Caco-2 (cell line): ENCODE measurements around the gene FNIP1. TPM values are rescaled to one million over a fixed set of nuclear protein-coding genes. Genes with fewer than 3 reads are reported as not detected.
"Not testable (repeated sequence)": the region's sequence is repeated elsewhere in the genome, so short reads cannot be mapped to it uniquely, and the experiment has no call there.

Experiments used
- BruUV-seq: library from RNA; stranded (reverse); fragments of 400-500 nt; replicated peaks from 2 replicates; lab custom pipeline; 2021; lab: Mats Ljungman, UMichigan
- CTCF ChIA-PET: fragments of 300-600 bp; sonication (Branson Sonifier 250); formaldehyde crosslinking; loops from one replicate; lab custom pipeline; 2022; ENCODE audit warnings: antibody characterized with exemption; lab: Charles Lee
- POLR2A ChIA-PET: fragments of 300-600 bp; sonication (Branson Sonifier 250); formaldehyde crosslinking; loops from one replicate; lab custom pipeline; 2022; ENCODE audit warnings: antibody characterized with exemption; lab: Charles Lee
- DNase-seq, 2 experiments: peaks; one replicate each; pipeline versions ENCODE4 v3.0.0 to v3.0.0-alpha.2; 2020 to 2022
- H3K27me3 ChIP-seq: replicated peaks from 2 replicates; pipeline ENCODE4 v1.6.0; 2011; ENCODE audit warnings: low read length; ENCODE audit not compliant: control insufficient read depth, insufficient read depth
- H3K36me3 ChIP-seq: 2 replicates; pipeline ENCODE4 v1.5.1; 2011; ENCODE audit warnings: low read length; ENCODE audit not compliant: control insufficient read depth, insufficient read depth
- H3K4me1 ChIP-seq: fragments of 250-450 bp; sonication (Bioruptor Pico); 2 replicates; pipeline ENCODE4 v1.5.1; 2020; ENCODE audit warnings: mild to moderate bottlenecking
- H3K4me3 ChIP-seq: 2 replicates; pipeline ENCODE4 v1.5.1; 2011; ENCODE audit warnings: low read depth, mild to moderate bottlenecking, control low read depth, low read length
- H3K9me3 ChIP-seq: fragments of 250-450 bp; sonication (Bioruptor Pico); 2 replicates; pipeline ENCODE4 v1.5.1; 2020; ENCODE audit warnings: mild to moderate bottlenecking, moderate library complexity
- H3K27ac Mint-ChIP-seq: one replicate; pipeline ENCODE4 v1.8.0; 2022; ENCODE audit warnings: mixed read lengths; ENCODE audit not compliant: unreplicated experiment
- H3K27me3 Mint-ChIP-seq: one replicate; pipeline ENCODE4 v1.8.0; 2022; ENCODE audit warnings: mixed read lengths; ENCODE audit not compliant: insufficient read depth, unreplicated experiment
- H3K36me3 Mint-ChIP-seq: one replicate; pipeline ENCODE4 v1.8.0; 2022; ENCODE audit warnings: mild to moderate bottlenecking, mixed read lengths; ENCODE audit not compliant: insufficient read depth, unreplicated experiment
- H3K4me1 Mint-ChIP-seq: one replicate; pipeline ENCODE4 v1.8.0; 2022; ENCODE audit warnings: low read depth, mixed read lengths; ENCODE audit not compliant: unreplicated experiment
- H3K4me3 Mint-ChIP-seq: one replicate; pipeline ENCODE4 v1.8.0; 2022; ENCODE audit warnings: mild to moderate bottlenecking, moderate library complexity, mixed read lengths; ENCODE audit not compliant: unreplicated experiment
- H3K9me3 Mint-ChIP-seq: one replicate; pipeline ENCODE4 v1.8.0; 2022; ENCODE audit warnings: mixed read lengths; ENCODE audit not compliant: unreplicated experiment
- intact Hi-C: fragments of 100-400 bp; cut with micrococcal nuclease; formaldehyde crosslinking; loops from one replicate; pipeline ENCODE4 v1.10.0; 2022; ENCODE audit not compliant: unreplicated experiment
- total RNA-seq: library from RNA; stranded (reverse); gene quantifications from 2 replicates; pipeline ENCODE4 v1.2.3, GENCODE V29; 2022
- TF ChIP-seq, protein P1 (sequence below), 2 experiments: fragments of 200-600 bp in 1 of 2; IDR thresholded peaks; 1 replicate in 1 of 2; 2 replicates in 1 of 2; pipeline versions ENCODE4 v1.5.1 to v1.8.0; 2011 to 2022; ENCODE audit warnings: antibody characterized with exemption in 1 of 2, control low read depth in 1 of 2, inconsistent platforms in 1 of 2, low read depth in 1 of 2, low read length in 1 of 2, mild to moderate bottlenecking in 1 of 2, moderate library complexity in 1 of 2; ENCODE audit not compliant: insufficient read depth in 1 of 2, severe bottlenecking in 1 of 2, unreplicated experiment in 1 of 2

The FNIP1 gene
- total RNA-seq, 1 experiment from 2014 or later = 45.0 TPM

DNA sequence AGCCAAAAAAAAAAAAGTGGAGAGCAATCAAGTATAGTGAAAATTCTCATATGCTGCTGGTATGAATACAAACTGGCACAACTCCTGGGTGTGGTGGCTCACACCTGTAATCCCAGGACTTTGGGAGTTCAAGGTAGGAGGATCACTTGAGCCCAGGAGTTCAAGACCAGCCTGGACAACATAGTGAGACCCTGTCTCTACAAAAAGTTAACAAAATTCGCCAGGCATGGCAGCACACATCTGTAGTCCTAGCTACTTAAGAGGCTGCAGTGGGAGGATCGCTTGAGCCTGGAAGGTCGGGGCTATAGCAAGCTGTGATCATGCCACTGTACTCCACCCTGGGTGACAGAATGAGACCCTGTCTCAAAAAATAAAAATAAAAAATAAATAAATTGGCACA is 51.7 kb downstream of the FNIP1 start:
- peaks cover 14% of the 10 kb centered on the region for H3K36me3 Mint-ChIP-seq
- no peak overlapping the region for H3K27ac Mint-ChIP-seq
- Histone ChIP-seq H3K36me3 (0 out of 2 replicates have a peak, but pooled peaks cover 1% of the 10 kb centered on the region), H3K27me3 (no peaks in the 10 kb centered on the region), H3K4me3 (no peak overlapping the region), H3K9me3 (no peaks in the 10 kb centered on the region), H3K4me1 (no peaks in the 10 kb centered on the region)
- H3K4me1 Mint-ChIP-seq = peaks cover 14% of the 10 kb centered on the region
- TF ChIP-seq, protein P1, sequence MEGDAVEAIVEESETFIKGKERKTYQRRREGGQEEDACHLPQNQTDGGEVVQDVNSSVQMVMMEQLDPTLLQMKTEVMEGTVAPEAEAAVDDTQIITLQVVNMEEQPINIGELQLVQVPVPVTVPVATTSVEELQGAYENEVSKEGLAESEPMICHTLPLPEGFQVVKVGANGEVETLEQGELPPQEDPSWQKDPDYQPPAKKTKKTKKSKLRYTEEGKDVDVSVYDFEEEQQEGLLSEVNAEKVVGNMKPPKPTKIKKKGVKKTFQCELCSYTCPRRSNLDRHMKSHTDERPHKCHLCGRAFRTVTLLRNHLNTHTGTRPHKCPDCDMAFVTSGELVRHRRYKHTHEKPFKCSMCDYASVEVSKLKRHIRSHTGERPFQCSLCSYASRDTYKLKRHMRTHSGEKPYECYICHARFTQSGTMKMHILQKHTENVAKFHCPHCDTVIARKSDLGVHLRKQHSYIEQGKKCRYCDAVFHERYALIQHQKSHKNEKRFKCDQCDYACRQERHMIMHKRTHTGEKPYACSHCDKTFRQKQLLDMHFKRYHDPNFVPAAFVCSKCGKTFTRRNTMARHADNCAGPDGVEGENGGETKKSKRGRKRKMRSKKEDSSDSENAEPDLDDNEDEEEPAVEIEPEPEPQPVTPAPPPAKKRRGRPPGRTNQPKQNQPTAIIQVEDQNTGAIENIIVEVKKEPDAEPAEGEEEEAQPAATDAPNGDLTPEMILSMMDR (IDR thresholded peaks at IDR 0.05; ENCODE audit: insufficient read depth in 1 of 2, low read depth in 1 of 2, low read length in 1 of 2, severe bottlenecking in 1 of 2, unreplicated experiment in 1 of 2) = no peak
- H3K9me3 Mint-ChIP-seq = no peaks in the 10 kb centered on the region
- ChIA-PET POLR2A (no interaction called here), CTCF (no interaction called here)
- DNase-seq = no peak
- no TSS peak for BruUV-seq
- no peaks in the 10 kb centered on the region for H3K27me3 Mint-ChIP-seq
- H3K4me3 Mint-ChIP-seq = no peak overlapping the region
- intact Hi-C loops = no loop called here

DNA sequence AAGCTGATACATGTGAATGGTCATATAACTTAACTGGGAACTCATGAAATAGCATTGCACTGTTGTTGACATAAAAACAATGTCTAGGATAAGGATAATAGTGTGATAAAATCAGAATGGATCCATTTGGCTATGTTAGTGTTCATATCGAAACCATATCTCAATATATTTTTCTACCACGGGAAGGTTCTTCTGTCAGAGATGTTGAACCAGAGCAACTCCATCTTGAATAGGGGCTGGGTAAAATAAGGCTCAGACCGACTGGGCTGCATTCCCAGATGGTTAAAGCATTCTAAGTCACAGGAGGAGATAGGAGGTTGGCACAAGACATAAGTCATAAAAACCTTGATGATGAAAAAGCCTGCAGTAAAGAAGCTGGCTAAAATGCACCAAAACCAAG is 56.3 kb downstream of the FNIP1 start:
- Histone ChIP-seq H3K4me1 (no peaks in the 10 kb centered on the region), H3K9me3 (no peaks in the 10 kb centered on the region), H3K27me3 (no peaks in the 10 kb centered on the region), H3K4me3 (no peak overlapping the region), H3K36me3 (0 out of 2 replicates have a peak, but pooled peaks cover 1% of the 10 kb centered on the region)
- H3K9me3 Mint-ChIP-seq = no peaks in the 10 kb centered on the region
- no peaks in the 10 kb centered on the region for H3K27me3 Mint-ChIP-seq
- no peak overlapping the region for H3K27ac Mint-ChIP-seq
- H3K36me3 Mint-ChIP-seq = peaks cover 36% of the 10 kb centered on the region
- ChIA-PET CTCF (no interaction called here), POLR2A (no interaction called here)
- no peak for DNase-seq
- no peaks in the 10 kb centered on the region for H3K4me1 Mint-ChIP-seq
- no peak overlapping the region for H3K4me3 Mint-ChIP-seq
- BruUV-seq = no TSS peak
- TF ChIP-seq, protein P1 (IDR thresholded peaks at IDR 0.05; ENCODE audit: insufficient read depth in 1 of 2, low read depth in 1 of 2, low read length in 1 of 2, severe bottlenecking in 1 of 2, unreplicated experiment in 1 of 2) = no peak
- intact Hi-C loops = no loop called here

DNA sequence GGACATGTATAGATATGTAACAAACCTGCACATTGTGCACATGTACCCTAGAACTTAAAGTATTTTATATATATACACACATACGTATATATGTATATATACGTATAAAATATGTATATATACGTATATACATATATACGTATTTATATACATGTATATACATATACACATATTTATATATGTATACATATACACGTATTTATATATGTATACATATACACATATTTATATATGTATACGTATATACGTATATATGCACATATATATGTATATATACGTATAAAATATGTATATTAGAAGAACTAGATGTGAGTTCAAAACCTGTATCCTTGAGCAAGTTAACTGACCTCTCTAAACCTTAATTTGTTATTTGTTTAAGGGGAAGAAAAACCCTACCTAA is 61.4 kb downstream of the FNIP1 start:
- intact Hi-C loops = no loop called here
- BruUV-seq = no TSS peak
- TF ChIP-seq, protein P1 (IDR thresholded peaks at IDR 0.05; ENCODE audit: insufficient read depth in 1 of 2, low read depth in 1 of 2, low read length in 1 of 2, severe bottlenecking in 1 of 2, unreplicated experiment in 1 of 2) = no peak
- no peak overlapping the region for H3K4me3 ChIP-seq
- Mint-ChIP-seq H3K36me3 (peaks cover 42% of the 10 kb centered on the region), H3K27me3 (no peaks in the 10 kb centered on the region), H3K4me3 (no peak overlapping the region), H3K9me3 (no peaks in the 10 kb centered on the region), H3K4me1 (no peaks in the 10 kb centered on the region), H3K27ac (no peak overlapping the region)
- DNase-seq = no peak
- ChIA-PET CTCF (no interaction called here), POLR2A (no interaction called here)
- H3K27me3 ChIP-seq = no peaks in the 10 kb centered on the region
- peaks cover 6% of the 10 kb centered on the region; the same call in 1 of the 2 replicates for H3K9me3 ChIP-seq
- no peaks in the 10 kb centered on the region for H3K36me3 ChIP-seq
- H3K4me1 ChIP-seq = no peaks in the 10 kb centered on the region

DNA sequence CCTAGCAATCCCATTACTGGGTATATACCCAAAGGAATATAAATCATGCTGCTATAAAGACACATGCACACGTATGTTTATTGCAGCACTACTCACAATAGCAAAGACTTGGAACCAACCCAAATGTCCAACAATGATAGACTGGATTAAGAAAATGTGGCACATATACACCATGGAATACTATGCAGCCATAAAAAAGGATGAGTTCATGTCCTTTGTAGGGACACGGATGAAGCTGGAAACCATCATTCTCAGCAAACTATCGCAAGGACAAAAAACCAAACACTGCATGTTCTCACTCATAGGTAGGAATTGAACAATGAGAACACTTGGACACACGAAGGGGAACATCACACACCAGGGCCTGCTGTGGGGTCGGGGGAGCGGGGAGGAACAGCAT is 61.9 kb downstream of the FNIP1 start:
- H3K9me3 Mint-ChIP-seq, H3K4me3 Mint-ChIP-seq, H3K36me3 ChIP-seq, H3K27me3 ChIP-seq, H3K4me1 ChIP-seq, POLR2A ChIA-PET, DNase-seq, H3K27me3 Mint-ChIP-seq, H3K9me3 ChIP-seq, H3K27ac Mint-ChIP-seq, intact Hi-C loops, CTCF ChIA-PET, BruUV-seq, H3K4me1 Mint-ChIP-seq, H3K4me3 ChIP-seq: not testable (repeated sequence)
- peaks cover 41% of the 10 kb centered on the region for H3K36me3 Mint-ChIP-seq

DNA sequence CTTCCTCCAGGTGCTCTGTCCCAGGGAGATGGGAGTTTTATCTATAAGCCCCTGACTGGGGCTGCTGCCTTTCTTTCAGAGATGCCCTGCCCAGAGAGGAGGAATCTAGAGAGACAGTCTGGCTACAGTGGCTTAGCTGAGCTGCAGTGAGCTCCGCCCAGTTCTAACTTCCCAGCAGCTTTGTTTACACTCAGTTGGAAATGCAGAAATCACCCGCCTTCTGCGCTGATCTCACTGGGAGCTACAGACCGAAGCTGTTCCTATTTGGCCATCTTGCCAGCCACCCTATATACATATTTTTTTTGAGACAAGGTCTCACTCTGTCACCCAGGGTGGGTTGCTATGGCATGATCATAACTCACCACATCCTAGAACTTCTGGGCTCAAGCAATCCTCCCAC is 67.5 kb downstream of the FNIP1 start:
- POLR2A ChIA-PET, H3K4me3 Mint-ChIP-seq, H3K27me3 Mint-ChIP-seq, intact Hi-C loops, H3K4me1 Mint-ChIP-seq, H3K36me3 ChIP-seq, H3K27ac Mint-ChIP-seq, CTCF ChIA-PET, H3K4me3 ChIP-seq, H3K27me3 ChIP-seq, DNase-seq, H3K9me3 Mint-ChIP-seq, H3K4me1 ChIP-seq, BruUV-seq, H3K9me3 ChIP-seq: not testable (repeated sequence)
- peaks cover 53% of the 10 kb centered on the region for H3K36me3 Mint-ChIP-seq
